ENCODE measurements around the gene LCE2B.
"Not testable (repeated sequence)": the region's sequence is repeated elsewhere in the genome, so short reads cannot be mapped to it uniquely, and the experiment has no call there.

Gene LCE2B, protein sequence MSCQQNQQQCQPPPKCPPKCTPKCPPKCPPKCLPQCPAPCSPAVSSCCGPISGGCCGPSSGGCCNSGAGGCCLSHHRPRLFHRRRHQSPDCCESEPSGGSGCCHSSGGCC

DNA sequence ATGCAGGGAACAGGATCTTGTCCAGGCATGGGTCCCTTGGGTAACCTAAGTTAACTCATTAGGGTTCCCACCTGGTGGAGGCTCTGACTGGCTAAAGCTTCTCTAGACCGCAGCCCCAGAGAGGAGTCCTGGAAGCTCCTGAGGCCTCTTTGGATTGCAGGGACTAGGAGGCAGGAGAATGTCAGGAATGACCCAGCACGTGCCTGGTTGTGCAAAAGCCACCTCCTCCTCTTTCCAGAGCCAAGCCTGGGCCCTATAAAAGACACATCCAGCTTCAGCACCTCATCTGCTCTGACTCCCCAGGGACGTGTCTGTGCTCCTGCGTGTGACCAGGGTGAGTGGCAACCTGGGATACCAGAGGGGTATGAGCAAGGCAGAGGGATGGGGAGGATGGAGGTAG, at the start of gene LCE2B:
Gene LCE2B, plus strand, starts transcription at position 301 of the 400 bp plus-strand sequence. CDS start 721 bp downstream, outside the sequence.
- not testable (repeated sequence) for DNase-seq

DNA sequence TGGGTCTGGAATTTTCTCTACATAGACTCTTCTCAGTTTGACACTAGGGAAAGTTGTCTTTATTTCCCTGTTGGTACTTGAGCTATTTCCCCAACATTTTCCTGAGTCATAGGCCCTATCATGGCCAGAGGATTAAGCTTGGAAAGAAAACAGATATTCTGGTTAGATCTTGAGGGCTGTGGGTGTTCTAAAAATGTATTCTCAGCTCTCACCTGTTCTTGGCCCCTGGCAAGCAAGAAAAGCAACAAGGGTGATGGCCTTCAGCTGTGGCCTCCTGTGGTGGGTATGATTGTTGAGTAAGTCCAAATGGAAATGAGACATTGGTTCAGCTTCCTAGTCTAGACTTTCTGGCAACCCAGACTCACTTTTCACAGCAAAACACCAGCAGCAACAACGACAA, 45.6 kb upstream of the LCE2B start:
- no peak for DNase-seq

DNA sequence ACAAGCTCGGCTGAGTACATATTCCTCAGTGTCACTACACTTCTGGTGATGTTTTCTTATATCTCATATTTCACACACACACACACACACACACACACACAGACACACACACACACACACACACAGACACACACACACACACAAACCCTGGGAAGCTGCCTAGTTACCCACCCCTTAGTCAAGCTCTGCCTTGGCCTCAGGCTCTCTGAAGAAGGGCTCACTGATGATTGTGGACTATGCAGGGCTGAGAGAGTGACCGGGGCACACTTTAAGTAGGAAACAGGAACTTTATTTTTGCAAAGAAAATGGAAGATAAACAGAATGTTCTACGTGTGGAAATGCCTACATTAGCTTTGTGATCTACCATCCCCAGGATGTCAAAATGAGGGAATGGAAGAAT, 42.0 kb upstream of the LCE2B start:
- DNase-seq = no peak

DNA sequence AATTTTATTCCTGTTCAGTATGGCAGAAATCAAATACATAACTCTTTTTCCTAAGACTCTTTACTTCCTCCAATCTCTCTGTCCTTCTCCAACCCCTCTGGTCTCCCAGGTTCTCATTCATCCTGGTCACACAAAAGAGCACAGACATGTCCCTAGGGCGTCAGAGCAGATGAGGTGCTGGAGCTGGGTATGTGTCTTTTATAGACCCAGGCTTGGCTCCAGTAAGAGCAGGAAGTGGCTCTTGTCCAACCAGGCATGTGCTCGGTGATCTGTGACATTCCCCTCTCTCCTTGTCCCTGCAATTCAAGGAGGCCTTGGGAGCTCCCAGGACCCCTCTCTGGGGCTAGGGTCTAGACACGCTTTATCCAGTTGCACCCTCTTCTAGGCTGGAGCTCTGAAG, 40.8 kb upstream of the LCE2B start:
- DNase-seq = no peak

DNA sequence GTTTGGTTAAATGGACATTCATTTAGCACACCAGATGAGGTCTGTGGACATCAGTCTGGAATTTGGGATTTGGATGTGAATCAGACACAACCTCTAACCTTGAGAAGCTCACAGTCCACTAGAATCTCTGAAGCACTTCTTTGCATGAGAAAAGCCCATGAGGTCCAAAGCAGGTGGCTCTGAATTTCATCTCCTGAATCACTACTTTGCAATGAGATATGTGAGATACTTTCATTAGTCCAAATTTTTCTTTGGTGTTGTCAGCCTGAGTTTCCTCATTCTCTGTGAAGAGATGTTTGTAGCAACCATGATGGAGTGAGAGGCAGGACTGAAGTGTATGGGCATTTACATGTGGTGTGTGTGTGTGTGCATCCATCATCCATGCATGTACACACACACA, 39.3 kb upstream of the LCE2B start:
- DNase-seq = no peak

DNA sequence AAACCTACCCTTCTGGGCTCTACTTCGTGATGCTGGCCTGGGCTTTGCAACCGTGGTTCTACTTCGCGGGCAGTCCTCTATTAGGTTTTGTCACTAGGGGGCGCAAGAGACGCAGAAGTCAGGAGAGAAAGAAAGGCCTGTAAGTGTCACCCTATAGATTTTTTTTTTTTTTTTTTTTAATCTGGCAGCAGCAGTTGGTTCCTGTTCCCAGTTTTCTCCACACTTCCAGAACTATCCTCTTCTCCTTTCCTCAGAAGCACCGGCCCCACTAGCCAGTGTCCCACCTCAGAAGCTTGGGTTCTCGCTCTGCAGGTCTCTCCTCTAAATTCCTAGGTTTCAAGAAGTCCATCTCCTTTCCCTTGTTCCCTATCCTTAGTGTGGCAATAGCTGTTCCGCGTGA, 31.8 kb upstream of the LCE2B start:
- DNase-seq = peak; percentile 36

DNA sequence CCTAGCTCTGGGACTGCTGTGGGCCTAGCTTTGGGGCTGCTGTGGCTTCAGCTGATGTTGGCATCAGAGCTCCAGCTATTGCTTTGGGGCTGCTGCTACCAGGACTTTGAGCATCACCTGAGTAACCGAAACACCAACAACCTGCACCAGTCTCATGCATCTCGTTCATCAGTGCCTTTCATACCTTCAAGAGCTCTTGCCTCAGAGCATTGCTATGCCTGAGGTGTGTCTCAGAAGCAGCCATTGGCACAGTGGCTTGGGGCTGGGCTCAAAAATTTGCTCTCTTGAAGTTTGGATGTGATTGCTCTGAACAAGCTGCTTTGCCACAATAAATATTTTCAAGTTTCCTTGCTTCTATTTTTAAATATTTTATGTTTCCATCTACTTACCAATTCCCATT, 29.5 kb upstream of the LCE2B start:
- DNase-seq = no peak

DNA sequence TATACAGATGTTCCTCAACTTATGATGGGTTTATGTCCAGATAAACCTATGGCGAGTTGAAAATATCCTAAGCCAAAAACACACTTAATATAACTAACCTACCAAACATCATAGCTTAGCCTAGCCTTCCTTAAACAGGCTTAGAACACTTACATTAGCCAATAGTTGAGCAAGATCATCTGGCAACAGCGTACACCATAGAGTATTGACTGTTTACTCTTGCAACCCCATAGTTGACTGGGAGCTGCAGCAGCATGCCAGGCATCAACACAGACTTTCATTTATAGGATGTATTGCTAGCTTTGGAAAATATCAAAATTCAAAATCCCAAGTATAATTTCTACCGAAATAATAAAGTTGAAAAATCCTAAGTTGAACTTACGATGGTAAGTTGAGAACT, 28.2 kb upstream of the LCE2B start:
- no peak for DNase-seq

DNA sequence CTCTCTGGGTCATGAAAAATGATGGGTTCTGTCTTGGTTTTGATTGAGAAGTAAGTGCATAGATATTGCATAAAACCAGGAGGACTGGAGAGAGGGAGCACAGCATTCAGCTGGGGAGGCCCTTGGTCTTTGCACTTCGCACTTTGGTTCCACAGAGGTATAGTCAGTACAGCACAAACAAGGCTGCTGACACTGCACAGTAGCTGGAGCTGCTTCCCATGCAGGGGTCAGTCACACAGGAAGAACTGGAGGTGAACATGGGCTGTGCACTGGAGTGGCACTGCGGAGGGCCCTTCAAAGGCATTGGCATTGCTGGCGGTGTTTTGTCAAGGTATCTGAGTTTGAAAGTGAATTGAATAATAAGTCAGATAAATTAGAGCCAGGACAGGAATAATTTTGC, 27.3 kb upstream of the LCE2B start:
- no peak for DNase-seq

DNA sequence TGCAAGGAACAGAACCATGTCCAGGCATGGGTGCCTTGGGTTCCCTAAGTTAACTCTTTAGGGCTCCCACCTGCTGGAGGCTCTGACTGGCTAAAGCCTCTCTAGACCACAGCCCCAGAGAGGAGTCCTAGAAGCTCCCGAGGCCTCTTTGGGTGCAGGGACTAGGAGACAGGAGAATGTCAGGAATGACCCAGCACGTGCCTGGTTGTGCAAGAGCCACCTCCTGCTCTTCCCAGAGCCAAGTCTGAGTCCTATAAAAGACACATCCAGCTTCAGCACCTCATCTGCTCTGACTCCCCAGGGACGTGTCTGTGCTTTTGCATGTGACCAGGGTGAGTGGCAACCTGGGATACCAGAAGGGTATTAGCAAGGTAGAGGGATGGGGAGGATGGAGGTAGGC, 22.8 kb upstream of the LCE2B start, which contains the start of gene LCE2D:
Gene LCE2D, plus strand, starts transcription at position 283 of the 400 bp plus-strand sequence. CDS start 726 bp downstream, outside the sequence.
- DNase-seq = no peak

DNA sequence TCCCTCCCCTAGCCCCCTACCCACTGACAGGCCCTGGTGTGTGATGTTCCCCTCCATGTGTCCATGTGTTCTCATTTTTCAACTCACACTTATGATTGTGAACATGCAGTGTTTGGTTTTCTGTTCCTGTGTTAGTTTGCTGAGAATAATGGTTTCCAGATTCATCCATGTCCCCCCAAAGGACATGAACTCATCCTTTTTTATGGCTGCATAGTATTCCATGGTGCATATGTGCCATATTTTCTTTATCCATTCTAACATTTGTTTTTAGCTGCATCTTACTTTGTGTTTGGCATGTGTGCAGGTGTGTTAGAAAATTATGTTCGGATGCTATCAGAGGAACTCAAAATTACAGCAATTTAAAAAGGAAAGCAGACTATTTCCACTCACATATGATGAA, 19.8 kb upstream of the LCE2B start:
- DNase-seq = not testable (repeated sequence)

DNA sequence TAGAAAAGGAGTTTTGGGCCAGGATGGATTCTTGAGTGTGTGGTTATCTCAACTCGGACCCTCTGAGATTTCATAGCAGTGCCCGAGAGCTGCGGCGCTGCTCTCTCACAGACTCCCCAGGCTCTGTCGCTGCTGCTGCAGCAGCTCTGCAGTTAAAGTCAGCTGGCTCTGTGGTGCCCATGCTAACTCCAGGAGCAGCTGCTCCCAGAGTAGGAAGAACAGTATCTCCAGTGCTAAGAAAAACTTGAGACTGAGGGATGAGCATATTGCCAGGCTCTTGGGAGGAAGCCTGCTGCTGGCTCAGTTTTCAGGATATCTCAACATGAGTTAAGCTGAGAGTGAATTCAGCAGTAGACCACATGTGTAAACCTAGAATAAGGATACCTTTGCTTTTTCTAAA, 18.3 kb upstream of the LCE2B start:
- no peak for DNase-seq

DNA sequence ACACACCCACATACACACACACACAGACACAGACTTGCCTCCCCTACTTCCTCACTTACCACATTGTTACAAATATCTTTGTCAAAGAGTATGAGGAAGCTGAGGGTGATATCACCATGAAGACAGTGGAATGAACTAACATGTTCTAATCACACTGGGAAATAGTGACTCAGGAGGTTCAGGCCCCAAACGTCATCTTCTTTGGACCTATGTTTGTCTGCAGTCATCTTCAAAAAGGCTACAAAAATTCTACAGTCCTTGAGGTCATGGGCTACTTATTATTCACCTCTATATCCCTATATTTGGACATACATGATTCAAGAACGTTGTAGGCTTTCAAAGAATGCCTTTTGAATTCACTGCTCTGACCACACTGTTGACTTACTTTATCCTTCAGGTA, 12.9 kb upstream of the LCE2B start:
- DNase-seq = no peak

DNA sequence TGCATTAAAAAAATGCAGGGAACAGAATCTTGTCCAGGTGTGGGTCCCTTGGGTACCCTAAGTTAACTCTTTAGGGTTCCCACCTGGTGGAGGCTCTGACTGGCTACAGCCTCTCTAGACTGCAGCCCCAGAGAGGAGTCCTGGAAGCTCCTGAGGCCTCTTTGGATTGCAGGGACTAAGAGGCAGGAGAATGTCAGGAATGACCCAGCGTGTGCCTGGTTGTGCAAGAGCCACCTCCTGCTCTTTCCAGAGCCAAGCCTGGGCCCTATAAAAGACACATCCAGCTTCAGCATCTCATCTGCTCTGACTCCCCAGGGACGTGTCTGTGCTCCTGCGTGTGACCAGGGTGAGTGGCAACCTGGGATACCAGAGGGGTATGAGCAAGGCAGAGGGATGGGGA, 10.9 kb upstream of the LCE2B start, which contains the start of gene LCE2C:
Gene LCE2C, plus strand, starts transcription at position 297 of the 400 bp plus-strand sequence. CDS start 737 bp downstream, outside the sequence.
- DNase-seq = not testable (repeated sequence)

DNA sequence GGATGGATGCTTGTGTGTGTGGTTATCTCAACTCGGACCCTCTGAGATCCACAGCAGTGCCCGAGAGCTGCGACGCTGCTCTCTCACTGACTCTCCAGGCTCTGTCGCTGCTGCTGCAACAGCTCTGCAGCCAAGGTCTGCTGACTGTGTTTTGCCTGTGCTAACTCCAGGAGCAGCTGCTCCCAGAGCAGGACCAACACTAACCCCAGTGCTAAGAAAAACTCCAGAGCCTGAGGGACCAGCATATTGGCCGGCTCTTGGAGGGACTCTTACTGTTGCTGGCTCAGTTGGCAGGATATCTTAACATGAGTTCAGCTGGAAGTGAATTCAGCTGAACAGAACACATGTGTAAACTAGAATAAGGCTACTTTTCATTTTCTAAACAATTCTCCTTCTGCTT, 6.5 kb upstream of the LCE2B start:
- DNase-seq = no peak

DNA sequence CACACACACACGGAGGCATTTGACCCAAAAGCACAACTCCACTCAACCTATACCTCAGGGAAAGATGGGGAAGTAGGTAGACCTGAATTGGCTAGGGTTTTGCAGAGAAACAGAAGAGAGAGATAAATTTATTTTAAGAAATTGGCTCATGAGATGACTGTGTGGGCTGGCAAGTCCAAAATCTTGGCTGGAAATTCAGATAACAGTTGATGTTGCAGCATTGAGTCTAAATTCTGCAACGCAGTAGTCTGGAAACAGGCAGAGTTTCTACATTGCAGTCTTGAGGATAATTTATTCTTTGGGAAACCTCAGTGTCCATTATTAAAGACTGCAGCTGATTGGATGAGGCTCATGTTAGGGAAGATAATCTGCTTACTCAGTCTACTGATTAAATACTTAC, 4.3 kb upstream of the LCE2B start:
- no peak for DNase-seq

DNA sequence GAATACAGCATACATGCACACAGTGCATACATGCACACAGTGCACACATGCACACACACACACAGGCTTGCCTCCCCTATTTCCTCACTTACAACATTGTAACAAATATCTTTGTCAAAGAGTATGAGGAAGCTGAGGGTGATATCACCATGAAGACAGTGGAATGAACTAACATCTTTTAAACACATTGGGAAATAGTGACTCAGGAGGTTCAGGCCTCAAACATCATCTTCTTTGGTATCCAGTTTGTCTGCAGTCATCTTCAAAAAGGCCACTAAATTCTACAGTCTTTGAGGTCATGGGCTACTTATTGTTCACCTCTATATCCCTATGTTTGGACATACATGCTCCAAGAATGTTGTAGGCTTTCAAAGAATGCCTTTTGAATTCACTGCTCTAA, 2.1 kb upstream of the LCE2B start:
- no peak for DNase-seq

DNA sequence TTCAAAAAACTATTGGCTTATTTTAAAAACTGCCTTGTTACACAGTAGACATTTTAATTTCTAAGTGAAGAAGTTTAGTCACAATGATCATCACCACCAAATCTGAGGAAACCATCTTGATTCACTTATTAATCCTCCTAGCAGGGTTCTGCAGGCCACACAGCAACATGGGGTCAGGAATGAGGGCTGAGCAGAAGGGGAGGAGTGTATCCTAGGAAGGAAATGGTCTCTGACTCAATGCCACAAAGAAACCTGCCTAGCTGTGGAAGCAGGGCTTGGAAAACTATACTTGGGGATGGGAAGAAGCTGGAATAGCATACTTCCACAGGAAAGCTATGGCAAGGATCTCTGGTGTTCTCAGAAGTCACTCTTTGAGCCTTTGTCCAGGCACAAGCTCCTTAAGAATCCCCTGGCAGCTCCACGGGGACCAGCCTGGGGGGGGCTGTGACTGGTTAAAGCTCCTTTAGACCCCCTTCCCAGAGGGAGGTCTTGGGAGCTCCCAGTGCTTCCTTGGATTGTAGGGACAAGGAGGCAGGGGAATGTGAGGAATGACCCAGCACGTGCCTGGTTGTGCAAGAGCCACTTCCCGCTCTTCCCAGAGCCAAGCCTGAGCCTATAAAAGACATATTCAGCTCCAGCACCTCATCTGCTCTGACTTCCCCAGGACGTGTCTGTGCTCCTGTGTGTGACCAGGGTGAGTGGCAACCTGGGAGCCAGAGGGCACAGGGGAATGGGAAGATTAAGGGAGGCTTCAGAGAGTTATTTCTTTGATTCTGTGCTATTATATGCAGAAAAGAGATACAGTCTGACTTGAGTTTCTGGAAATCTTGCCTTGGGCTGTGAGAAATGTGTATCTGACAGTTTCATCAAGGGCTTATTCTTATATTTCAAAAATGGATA, 12.0 kb downstream of the LCE2B start, which contains the start of gene LCE2A:
Gene LCE2A, plus strand, starts transcription at position 645 of the 900 bp plus-strand sequence. CDS start 557 bp downstream, outside the sequence.
- no peak for DNase-seq

DNA sequence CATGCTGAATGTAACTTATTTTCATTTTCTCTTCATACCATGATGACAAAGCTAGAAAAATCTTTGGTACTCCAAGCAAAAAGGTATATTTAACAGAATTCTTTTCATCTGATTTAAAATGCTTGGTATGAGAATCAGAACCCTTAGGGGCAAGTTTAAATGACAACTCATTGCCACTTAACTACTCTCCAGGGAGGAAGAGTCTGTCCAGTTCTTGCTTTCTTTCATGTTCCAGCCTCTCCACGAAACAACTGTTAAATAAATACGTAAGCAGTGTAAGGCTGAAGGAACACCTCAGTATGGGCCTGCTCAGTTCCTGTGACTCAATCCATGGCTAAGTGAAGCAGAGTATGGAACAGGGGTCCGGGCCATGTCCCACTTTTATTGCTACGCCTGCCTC, 13.8 kb downstream of the LCE2B start:
- DNase-seq = no peak

DNA sequence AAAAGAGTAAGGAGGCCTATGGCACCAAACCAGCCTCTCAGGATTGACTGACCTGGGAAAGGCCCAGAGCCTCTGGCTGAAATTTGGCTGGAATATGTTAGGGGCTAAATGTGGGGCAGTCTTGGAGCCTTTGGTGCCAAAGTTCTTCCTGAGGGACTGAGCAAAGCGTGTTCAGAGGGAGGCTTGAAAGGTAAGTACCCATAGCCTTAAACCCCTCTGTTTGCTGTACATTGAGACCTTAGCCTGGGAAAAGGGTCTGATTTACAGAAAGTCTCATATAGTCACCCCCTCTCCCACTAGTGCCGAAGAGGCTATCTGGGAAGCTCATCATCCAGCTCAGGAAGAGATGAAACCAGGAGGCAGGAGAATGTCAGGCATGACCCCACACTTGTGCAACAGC, 21.9 kb downstream of the LCE2B start, which contains the start of gene LCE4A:
Gene LCE4A, plus strand, starts transcription at position 301 of the 400 bp plus-strand sequence. CDS start 916 bp downstream, outside the sequence.
- no peak for DNase-seq

DNA sequence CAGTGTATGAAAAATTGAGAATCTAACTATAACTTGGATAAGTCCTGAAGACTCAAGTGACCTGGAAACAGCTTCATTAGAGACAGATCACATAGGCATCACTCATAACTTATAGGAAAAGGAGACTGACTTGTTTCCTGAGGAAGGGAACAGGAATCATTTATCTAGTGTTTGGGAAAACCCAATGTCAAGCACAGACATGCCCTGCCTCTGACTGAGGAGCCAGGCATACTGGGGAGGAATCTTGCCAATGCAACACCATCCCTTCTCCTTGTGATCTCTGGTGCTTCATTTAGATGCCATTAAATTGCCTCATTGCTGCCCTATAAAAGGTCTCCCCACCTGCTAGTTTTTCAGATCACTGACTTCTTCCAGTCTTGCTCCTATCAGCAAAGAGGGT, 32.3 kb downstream of the LCE2B start:
- no peak for DNase-seq

DNA sequence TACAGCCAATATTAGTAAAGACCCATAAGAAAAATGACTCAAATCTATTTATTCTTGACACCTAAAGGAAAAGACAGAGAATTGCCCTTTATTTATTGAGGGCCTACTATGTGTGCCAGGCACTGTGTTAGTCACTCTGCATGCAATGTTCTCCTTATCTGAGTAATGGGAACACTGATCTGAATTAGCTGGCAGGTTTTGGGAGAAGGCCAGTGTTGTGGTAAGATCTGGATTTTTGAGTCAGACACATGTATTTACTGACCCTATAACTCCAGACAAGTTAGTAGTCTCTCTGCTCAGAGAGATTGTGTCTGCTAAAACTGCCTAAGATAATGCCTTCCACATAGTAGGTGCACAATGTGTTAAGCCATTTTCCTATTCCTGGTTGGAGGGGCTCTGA, 39.3 kb downstream of the LCE2B start:
- no peak for DNase-seq

DNA sequence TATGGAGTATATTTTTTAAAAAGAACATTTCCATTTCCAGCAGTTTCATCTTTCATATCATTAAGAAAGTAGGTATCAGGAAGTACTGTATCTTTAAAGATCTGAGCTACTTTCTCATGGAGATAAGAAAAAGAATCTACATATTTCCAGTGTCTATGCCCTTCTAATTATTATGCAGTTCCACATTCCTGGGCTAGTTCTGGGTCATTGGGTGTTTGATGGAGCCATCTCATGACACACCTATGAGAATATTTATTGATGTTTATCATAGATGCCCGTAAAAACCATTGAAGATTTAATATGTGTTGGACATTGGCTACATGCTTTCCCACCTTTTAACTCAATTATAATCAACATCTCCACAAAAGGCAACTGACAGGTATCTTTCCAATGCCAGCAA, 43.1 kb downstream of the LCE2B start:
- no peak for DNase-seq

DNA sequence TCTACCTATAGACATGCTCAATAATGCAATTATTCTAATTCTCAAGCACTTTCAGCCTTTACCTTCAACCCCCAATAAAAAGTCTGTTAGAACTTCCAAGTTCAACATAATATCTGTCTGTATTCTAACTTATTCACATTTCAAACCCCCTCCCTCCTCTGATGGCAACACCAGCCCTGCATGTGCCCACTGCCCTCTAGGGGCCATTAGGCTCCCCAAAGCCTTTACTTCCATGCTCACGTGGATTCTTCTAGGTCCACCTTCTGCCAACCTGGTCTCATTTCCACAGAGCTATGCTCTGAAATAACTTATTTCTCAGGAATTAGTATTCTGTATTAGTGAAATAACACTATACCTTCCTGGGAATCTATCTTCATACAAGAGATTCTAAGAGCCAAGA, 49.7 kb downstream of the LCE2B start:
- DNase-seq = no peak

Data from DMS79 treated with DMSO at 0.1 percent for 48 hours (cell line).